Gastrocnemius medialis (tissue), 4 donors: ENCODE measurements around the gene PRICKLE3. TPM values are rescaled to one million over a fixed set of nuclear protein-coding genes. Genes with fewer than 3 reads are reported as not detected.

Experiments
- ATAC-seq, 2 donors: fragments of 150-250 bp; one replicate each; pipeline ENCODE4 v1.9.1; 2016
- DNase-seq, 2 donors: peaks; one replicate each; pipeline ENCODE4 v3.0.0-alpha.2; 2019
- H3K27ac ChIP-seq, 4 donors: fragments of 200-600 bp; sonication (generic); 1 replicate in 1 of 4; 2 replicates in 3 of 4; pipeline ENCODE4 v1.5.1; 2016 to 2018; ENCODE audit warnings: mild to moderate bottlenecking in 2 of 4, moderate library complexity in 1 of 4
- H3K27me3 ChIP-seq, 3 donors: fragments of 200-600 bp; sonication (generic) in 2 of 3; 1 replicate in 1 of 3; 2 replicates in 2 of 3; pipeline versions ENCODE4 v1.5.1 to v1.6.0; 2016 to 2019; ENCODE audit warnings: mild to moderate bottlenecking in 1 of 3, moderate library complexity in 1 of 3
- H3K36me3 ChIP-seq, 2 donors: fragments of 200-600 bp; sonication (generic) in 1 of 2; one replicate each; pipeline ENCODE4 v1.5.1; 2017 to 2018
- H3K4me1 ChIP-seq, 2 donors: fragments of 200-600 bp; sonication (generic) in 1 of 2; one replicate each; pipeline ENCODE4 v1.5.1; 2016 to 2017; ENCODE audit warnings: mild to moderate bottlenecking in 2 of 2
- H3K4me3 ChIP-seq, 4 donors: fragments of 200-600 bp; sonication (generic) in 3 of 4; 1 replicate in 1 of 4; 2 replicates in 3 of 4; pipeline ENCODE4 v1.5.1; 2016 to 2019; ENCODE audit warnings: mild to moderate bottlenecking in 2 of 4
- H3K9me3 ChIP-seq, 3 donors: fragments of 200-600 bp; sonication (generic) in 2 of 3; 1 replicate in 1 of 3; 2 replicates in 2 of 3; pipeline ENCODE4 v1.5.1; 2016 to 2019
- POLR2A ChIP-seq, 2 donors: fragments of 450-650 bp; IDR thresholded peaks; one replicate each; pipeline ENCODE4 v1.6.1; 2017; ENCODE audit warnings: antibody characterized with exemption in 2 of 2, mild to moderate bottlenecking in 2 of 2, moderate library complexity in 2 of 2
- in situ Hi-C, 4 donors: fragments of 200-750 bp; cut with MboI; loops; one replicate each; pipeline versions ENCODE4 v1.15.0 to v1.8.0; 2017; ENCODE audit warnings: low sequenced_read_pairs in 4 of 4
- intact Hi-C: fragments of 100-400 bp; cut with DNase I; formaldehyde crosslinking; loops from one replicate; pipeline ENCODE4 v1.15.1; 2023; ENCODE audit warnings: low total_unique reads
- total RNA-seq, 4 donors: library from RNA; depleted of rRNA; stranded (reverse); fragments of >200 nt; gene quantifications; one replicate each; pipeline versions ENCODE4 v1.1.0 to v1.2.3, GENCODE V29; 2016
- TF ChIP-seq, protein P1 (sequence below), 5 experiments: fragments of 450-650 bp in 3 of 5; fragments of 200-600 bp in 2 of 5; sonication (generic) in 2 of 5; IDR thresholded peaks in 4 of 5; conservative IDR thresholded peaks in 1 of 5; 1 replicate in 4 of 5; 2 replicates in 1 of 5; pipeline ENCODE4 v1.5.1; 2016 to 2019; ENCODE audit warnings: antibody characterized with exemption in 5 of 5, mild to moderate bottlenecking in 3 of 5, moderate library complexity in 3 of 5

PRICKLE3 gene
- total RNA-seq, 4 donors from 2014 or later: 9.1 to 33.1 (median 21.3) TPM

DNA sequence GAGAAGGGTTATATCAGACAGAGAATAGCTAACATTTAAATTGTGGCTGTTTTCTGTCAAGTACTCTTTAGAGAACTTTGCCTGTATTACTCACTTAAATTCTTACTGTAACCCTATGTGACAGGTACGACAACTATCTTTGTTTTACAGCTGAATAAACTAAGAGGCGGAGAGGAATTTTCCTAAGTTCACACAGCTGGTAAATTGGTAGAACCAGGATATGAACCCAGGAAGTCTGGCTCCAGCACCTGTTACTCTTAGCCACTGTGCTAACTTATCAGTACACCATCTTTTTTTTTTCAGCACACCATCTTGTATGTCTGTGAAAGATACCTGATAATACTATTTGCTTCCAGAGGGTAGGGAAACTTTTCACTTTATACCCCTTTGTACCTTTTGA, 15.8 kb upstream of the PRICKLE3 start:
- Histone ChIP-seq H3K4me3 (no peak overlapping the region), H3K36me3 (no peaks in the 10 kb centered on the region), H3K4me1 (peaks cover 2 to 3% of the 10 kb centered on the region in 2 donors), H3K9me3 (no peaks in the 10 kb centered on the region), H3K27me3 (no peaks in the 10 kb centered on the region), H3K27ac (no peak overlapping the region)
- intact Hi-C loops: loop anchor here (5.0 kb wide), 2 partner anchors 35 to 65 kb away; partner anchors contain the start of genes CCDC22 and PPP1R3F
- DNase-seq: no peak
- no peak for ATAC-seq
- in situ Hi-C loops: no loop called here
- no peak for TF ChIP-seq POLR2A (IDR thresholded peaks at IDR 0.05)
- TF ChIP-seq, protein P1, sequence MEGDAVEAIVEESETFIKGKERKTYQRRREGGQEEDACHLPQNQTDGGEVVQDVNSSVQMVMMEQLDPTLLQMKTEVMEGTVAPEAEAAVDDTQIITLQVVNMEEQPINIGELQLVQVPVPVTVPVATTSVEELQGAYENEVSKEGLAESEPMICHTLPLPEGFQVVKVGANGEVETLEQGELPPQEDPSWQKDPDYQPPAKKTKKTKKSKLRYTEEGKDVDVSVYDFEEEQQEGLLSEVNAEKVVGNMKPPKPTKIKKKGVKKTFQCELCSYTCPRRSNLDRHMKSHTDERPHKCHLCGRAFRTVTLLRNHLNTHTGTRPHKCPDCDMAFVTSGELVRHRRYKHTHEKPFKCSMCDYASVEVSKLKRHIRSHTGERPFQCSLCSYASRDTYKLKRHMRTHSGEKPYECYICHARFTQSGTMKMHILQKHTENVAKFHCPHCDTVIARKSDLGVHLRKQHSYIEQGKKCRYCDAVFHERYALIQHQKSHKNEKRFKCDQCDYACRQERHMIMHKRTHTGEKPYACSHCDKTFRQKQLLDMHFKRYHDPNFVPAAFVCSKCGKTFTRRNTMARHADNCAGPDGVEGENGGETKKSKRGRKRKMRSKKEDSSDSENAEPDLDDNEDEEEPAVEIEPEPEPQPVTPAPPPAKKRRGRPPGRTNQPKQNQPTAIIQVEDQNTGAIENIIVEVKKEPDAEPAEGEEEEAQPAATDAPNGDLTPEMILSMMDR (IDR thresholded peaks at IDR 0.05 in 4 of 5, conservative IDR thresholded peaks at IDR 0.05 in 1 of 5): no peak

DNA sequence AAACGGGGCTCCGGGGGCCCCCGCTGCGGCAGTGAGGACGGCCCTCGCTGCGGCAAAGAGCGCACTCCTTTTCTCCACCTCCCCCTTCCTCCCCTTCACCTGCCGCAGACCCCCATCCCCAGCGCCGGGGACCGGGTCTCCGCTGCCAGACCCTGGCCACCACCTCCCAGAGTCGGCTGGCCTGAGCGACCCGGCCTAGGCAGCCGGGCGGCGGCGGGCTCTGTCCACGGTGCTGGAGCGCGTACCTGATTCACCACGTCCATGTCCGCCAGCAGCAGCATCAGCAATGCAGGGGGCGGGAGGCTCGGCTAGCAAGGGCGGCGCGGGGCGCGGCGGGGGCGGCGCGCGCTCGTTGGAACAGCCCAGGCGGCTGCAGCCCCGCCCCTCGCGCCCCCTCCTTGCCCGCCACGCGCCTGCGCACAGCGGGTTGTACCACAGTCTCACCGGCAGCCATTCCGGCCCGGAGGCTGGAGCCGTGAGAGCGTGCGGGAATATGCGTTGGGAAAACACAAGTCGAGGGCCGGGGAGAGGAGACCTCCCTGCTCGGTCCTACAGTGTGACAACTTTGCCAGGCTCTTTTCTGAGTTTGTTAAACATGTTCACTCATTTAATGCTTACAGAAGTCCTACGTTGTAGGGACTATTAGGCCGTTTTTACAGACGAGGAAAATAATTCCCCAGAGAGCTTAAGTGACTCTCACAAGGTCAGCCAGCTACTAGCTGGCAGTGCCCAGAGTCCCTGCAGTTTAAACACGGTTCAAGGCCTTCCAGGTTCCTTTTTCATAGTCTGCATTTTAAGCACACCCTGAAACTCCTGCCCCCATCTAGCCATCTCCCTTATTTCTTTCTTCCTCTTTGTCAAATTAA, 14.0 kb upstream of the PRICKLE3 start, which contains the start of gene SYP:
TSS of gene SYP (minus strand) at position 288 of the 866 bp plus-strand sequence. CDS start at position 281, 7 bp downstream.
- peak; percentile 95 to 97 for ATAC-seq

DNA sequence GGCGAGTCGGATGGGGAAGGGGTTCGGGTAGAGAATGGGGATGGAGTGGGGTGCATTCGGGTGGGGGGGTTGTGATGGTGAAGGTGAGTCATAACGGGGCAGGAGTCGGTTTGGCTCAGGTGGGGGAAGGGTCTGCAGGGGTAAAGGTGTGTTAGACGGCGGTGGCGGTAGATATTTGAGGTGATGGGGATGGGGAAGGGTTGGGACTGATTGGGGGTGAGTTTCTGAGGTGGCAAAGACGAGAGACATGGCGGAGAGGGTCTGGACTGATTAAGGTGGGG, 13.1 kb upstream of the PRICKLE3 start:
- DNase-seq (no peak), ATAC-seq (no peak)
- no peaks in the 10 kb centered on the region for H3K36me3 ChIP-seq
- H3K27me3 ChIP-seq: no peaks in the 10 kb centered on the region
- no peaks in the 10 kb centered on the region for H3K9me3 ChIP-seq
- H3K4me1 ChIP-seq: peaks cover 2 to 3% of the 10 kb centered on the region in 2 donors
- intact Hi-C loops: no loop called here
- in situ Hi-C loops: no loop called here
- TF ChIP-seq, protein P1 (IDR thresholded peaks at IDR 0.05 in 4 of 5, conservative IDR thresholded peaks at IDR 0.05 in 1 of 5): no peak
- TF ChIP-seq POLR2A (IDR thresholded peaks at IDR 0.05): no peak
- H3K27ac ChIP-seq: no peak overlapping the region
- H3K4me3 ChIP-seq: no peak overlapping the region

More for the DNA sequence above, 14.0 kb upstream of the PRICKLE3 start, which contains the start of gene SYP:
- in situ Hi-C loops: no loop called here
- Histone ChIP-seq H3K9me3 (no peaks in the 10 kb centered on the region), H3K4me3 (peak within 1 kb of the TSS; percentile 6 to 45 (median 38)), H3K4me1 (peaks cover 2 to 3% of the 10 kb centered on the region in 2 donors), H3K27me3 (no peaks in the 10 kb centered on the region), H3K36me3 (no peaks in the 10 kb centered on the region), H3K27ac (peak within 1 kb of the TSS; percentile 44 to 60 (median 53))
- TF ChIP-seq, protein P1 (IDR thresholded peaks at IDR 0.05 in 4 of 5, conservative IDR thresholded peaks at IDR 0.05 in 1 of 5): no peak
- TF ChIP-seq POLR2A (IDR thresholded peaks at IDR 0.05): peak; percentile 34 to 53
- intact Hi-C loops: loop anchor here (5.0 kb wide), 2 partner anchors 37 to 67 kb away; partner anchors contain the start of genes CCDC22 and PPP1R3F
- DNase-seq: peak; percentile 70 to 82

DNA sequence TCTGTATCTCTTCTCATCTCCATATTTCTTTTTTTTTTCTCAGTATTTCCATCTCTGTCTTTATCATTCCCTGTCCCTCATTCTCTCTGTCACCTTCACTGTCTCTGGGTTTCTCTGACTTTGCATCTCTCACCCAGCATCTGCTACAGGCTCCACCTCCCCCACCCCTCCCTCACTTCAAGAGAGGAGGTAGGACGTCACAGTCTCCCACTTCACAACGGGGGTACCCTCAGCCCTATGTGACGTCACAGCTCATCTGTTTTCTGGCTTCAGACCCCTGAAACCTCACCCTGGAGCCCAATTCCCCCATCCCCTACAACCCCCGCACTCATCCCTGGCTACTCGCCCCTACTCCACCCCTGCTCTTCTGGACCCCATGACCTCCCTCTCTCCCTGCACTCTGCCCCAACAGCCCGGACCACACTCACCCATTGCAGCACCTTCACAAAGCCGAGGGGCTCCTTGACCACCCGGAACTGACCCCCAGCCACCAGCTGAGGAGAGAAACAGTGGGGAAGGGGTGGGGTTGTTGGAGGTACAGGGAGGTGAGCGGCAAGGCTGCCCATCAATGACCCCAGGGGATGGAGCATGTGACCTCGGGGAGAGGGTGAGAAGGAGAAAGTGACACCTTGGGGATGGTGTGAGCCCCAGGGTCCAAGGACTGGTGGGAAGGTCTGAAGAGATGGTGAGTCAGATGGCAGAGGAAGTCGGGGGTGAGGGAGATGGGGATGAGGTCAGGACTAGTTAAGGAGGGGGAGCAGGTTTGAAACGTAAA, 12.6 kb upstream of the PRICKLE3 start:
- Histone ChIP-seq H3K4me1 (peaks cover 2 to 3% of the 10 kb centered on the region in 2 donors), H3K27me3 (no peaks in the 10 kb centered on the region), H3K4me3 (no peak overlapping the region), H3K36me3 (no peaks in the 10 kb centered on the region), H3K9me3 (no peaks in the 10 kb centered on the region), H3K27ac (no peak overlapping the region)
- ATAC-seq (no peak), DNase-seq (no peak)
- intact Hi-C loops: no loop called here
- no peak for TF ChIP-seq POLR2A (IDR thresholded peaks at IDR 0.05)
- in situ Hi-C loops: no loop called here
